K562 (cell line): Measurements from ENCODE around the gene LCLAT1. TPM values are rescaled to one million over a fixed set of nuclear protein-coding genes. Genes with fewer than 3 reads are reported as not detected.

Source experiments
- ATAC-seq: fragments of 200-7000 bp; cut with Tn5 transposase; 3 replicates; pipeline ENCODE4 v1.9.1; 2020; ENCODE audit warnings: moderate library complexity
- BruUV-seq: library from RNA; stranded (reverse); fragments of 400-500 nt; replicated peaks from 2 replicates; lab custom pipeline; 2021; lab: Mats Ljungman, UMichigan
- CTCF ChIA-PET: fragments of 300-600 bp; formaldehyde crosslinking; extraction: SDS; loops from one replicate; lab custom pipeline; 2021; ENCODE audit warnings: low intra/inter-chr PET ratio; lab: Yijun Ruan, JAX
- POLR2A ChIA-PET: fragments of 300-600, 350-650 bp; sonication (Branson Sonifier 250); formaldehyde crosslinking; extraction: SDS; loops from one replicate; lab custom pipeline; 2021; ENCODE audit warnings: antibody characterized with exemption, inconsistent platforms; lab: Yijun Ruan, JAX
- DNase-seq, 4 experiments: peaks; one replicate each; pipeline versions ENCODE4 v3.0.0 to v3.0.0-alpha.2; 2011 to 2018; ENCODE audit warnings: low spot score in 3 of 4, mixed read lengths in 3 of 4; ENCODE audit errors: extremely low read depth in 1 of 4
- FAIRE-seq: peaks from 2 replicates; lab custom pipeline; 2011; peaks lifted over from hg19 to GRCh38; lab: Jason Lieb, UNC
- H2AFZ ChIP-seq: 2 replicates; pipeline ENCODE4 v1.6.0; 2011; ENCODE audit warnings: low read depth, low read length, control low read depth, inconsistent platforms
- H3K27ac ChIP-seq: fragments of 200-600 bp; 3 replicates; pipeline ENCODE4 v1.8.0; 2011; ENCODE audit warnings: low read depth, mild to moderate bottlenecking, control low read depth, inconsistent platforms, low read length, moderate library complexity, mixed read lengths; ENCODE audit errors: extremely low read depth
- H3K27me3 ChIP-seq, 2 experiments: fragments of 300-600 bp in 1 of 2; 2 replicates in 1 of 2; 3 replicates in 1 of 2; pipeline versions ENCODE4 v1.6.0 to v1.8.0; 2011; ENCODE audit warnings: inconsistent platforms in 2 of 2, low read length in 2 of 2, mild to moderate bottlenecking in 1 of 2, mixed read lengths in 1 of 2, moderate library complexity in 1 of 2; ENCODE audit not compliant: control insufficient read depth in 2 of 2, insufficient read depth in 2 of 2
- H3K36me3 ChIP-seq: fragments of 300-600 bp; 3 replicates; pipeline ENCODE4 v1.8.0; 2011; ENCODE audit warnings: mild to moderate bottlenecking, low read length, inconsistent platforms; ENCODE audit not compliant: control insufficient read depth, insufficient read depth
- H3K4me1 ChIP-seq, 2 experiments: fragments of 200-600 bp in 1 of 2; replicated peaks in 1 of 2; 2 replicates in 1 of 2; 3 replicates in 1 of 2; pipeline versions ENCODE4 v1.5.1 to v1.8.0; 2011; ENCODE audit warnings: inconsistent platforms in 2 of 2, low read length in 2 of 2, mild to moderate bottlenecking in 1 of 2, mixed read lengths in 1 of 2, moderate library complexity in 1 of 2; ENCODE audit not compliant: control insufficient read depth in 2 of 2, insufficient read depth in 2 of 2
- H3K4me2 ChIP-seq: 2 replicates; pipeline ENCODE4 v1.6.1; 2011; ENCODE audit warnings: low read length, control low read depth, inconsistent platforms, mixed read lengths; ENCODE audit not compliant: insufficient read depth
- H3K4me3 ChIP-seq: fragments of 200-600 bp; sonication (generic), shearing (Covaris generic); 2 replicates; pipeline ENCODE4 v1.5.1; 2016; ENCODE audit warnings: control low read depth, inconsistent platforms
- H3K79me2 ChIP-seq: fragments of 200-600 bp; 3 replicates; pipeline ENCODE4 v1.8.0; 2011; ENCODE audit warnings: low read length, inconsistent platforms; ENCODE audit not compliant: control insufficient read depth, insufficient read depth
- H3K9ac ChIP-seq, 2 experiments: 2 replicates each; pipeline versions ENCODE4 v1.6.0 to v1.6.1; 2011; ENCODE audit warnings: low read depth in 2 of 2, low read length in 2 of 2, control low read depth in 1 of 2, inconsistent platforms in 1 of 2, mild to moderate bottlenecking in 1 of 2, mixed read lengths in 1 of 2; ENCODE audit not compliant: insufficient read depth in 1 of 2
- H3K9me1 ChIP-seq: one replicate; pipeline ENCODE4 v1.6.0; 2011; ENCODE audit warnings: inconsistent platforms, mild to moderate bottlenecking, low read length, moderate library complexity; ENCODE audit not compliant: control insufficient read depth, insufficient read depth
- H3K9me3 ChIP-seq: replicated peaks from 2 replicates; pipeline ENCODE4 v1.5.1; 2011; ENCODE audit warnings: low read depth, low read length, inconsistent platforms; ENCODE audit not compliant: control insufficient read depth, insufficient read depth
- H4K20me1 ChIP-seq: replicated peaks from 2 replicates; pipeline ENCODE4 v1.6.1; 2011; ENCODE audit warnings: low read length, inconsistent platforms, mixed read lengths; ENCODE audit not compliant: control insufficient read depth, insufficient read depth
- ARHGAP35 ChIP-seq: fragments of 450-650 bp; IDR thresholded peaks from 2 replicates; pipeline ENCODE4 v1.6.1; 2018; ENCODE audit not compliant: partially characterized antibody
- ATF7 ChIP-seq: fragments of 450-650 bp; IDR thresholded peaks from 2 replicates; pipeline ENCODE4 v1.7.1; 2014; ENCODE audit warnings: mild to moderate bottlenecking, moderate library complexity
- CAMTA2 ChIP-seq: fragments of 250-450 bp; sonication (Bioruptor Pico); conservative IDR thresholded peaks from 2 replicates; pipeline ENCODE4 v1.5.1; 2022
- CBX3 ChIP-seq, 2 experiments: IDR thresholded peaks; 1 replicate in 1 of 2; 2 replicates in 1 of 2; pipeline ENCODE4 v1.6.1; 2012; ENCODE audit warnings: inconsistent platforms in 2 of 2, low read length in 2 of 2, borderline replicate concordance in 1 of 2, control low read depth in 1 of 2
- FOXJ2 ChIP-seq: fragments of 200-800 bp; sonication (Bioruptor generic); IDR thresholded peaks from 2 replicates; pipeline ENCODE4 v1.6.1; 2016; ENCODE audit warnings: missing genetic modification characterization, missing compliant biosample characterization
- RBM15 ChIP-seq: fragments of 200-400 bp; formaldehyde crosslinking; IDR thresholded peaks from 2 replicates; pipeline ENCODE4 v1.6.1; 2018; ENCODE audit warnings: mild to moderate bottlenecking, low read length, moderate library complexity; ENCODE audit not compliant: insufficient read depth
- SIN3B ChIP-seq: fragments of 450-650 bp; IDR thresholded peaks from 2 replicates; pipeline ENCODE4 v1.6.1; 2017; ENCODE audit warnings: low read depth, mild to moderate bottlenecking, moderate library complexity
- TAL1 ChIP-seq: fragments of 450-650 bp; IDR thresholded peaks from 2 replicates; pipeline ENCODE4 v1.6.1; 2016; ENCODE audit warnings: mild to moderate bottlenecking
- ZNF507 ChIP-seq: conservative IDR thresholded peaks from 2 replicates; pipeline ENCODE4 v1.6.1; 2017; ENCODE audit warnings: missing genetic modification characterization, missing compliant biosample characterization
- WGBS: fragments of 100-300 bp; shearing (Covaris generic); methylation state at CpG from one replicate; pipeline ENCODE4 v1.1.6; 2016; ENCODE audit warnings: low coverage, mixed read lengths; ENCODE audit not compliant: insufficient coverage; ENCODE audit errors: missing lambda C conversion rate; 5-methylcytosine and 5-hydroxymethylcytosine counted together
- in situ Hi-C: fragments of 300-500 bp; cut with MboI; formaldehyde crosslinking; loops from 4 replicates; pipeline ENCODE4 v1.15.0; 2018; ENCODE audit warnings: inconsistent platforms, mixed read lengths
- intact Hi-C: fragments of 100-400 bp; cut with micrococcal nuclease; formaldehyde crosslinking; loops from 2 replicates; pipeline ENCODE4 v1.14.2; 2022
- polyA plus RNA-seq, 8 experiments: library from polyadenylated mRNA; depleted of rRNA in 4 of 8; stranded (reverse) in 5 of 8; unstranded in 3 of 8; fragments of >200 nt; fragmentation: Nextera tagmentation in 2 of 8; fragmentation: Illumina TruSeq in 1 of 8; extraction: Ambion mirVana in 2 of 8; extraction: Trizol in 1 of 8; gene quantifications; 2 replicates each; pipeline versions ENCODE4 v1.2.1 to v1.2.3, GENCODE V29; 2011 to 2014; ENCODE audit warnings: inconsistent platforms in 1 of 8, missing spikeins in 1 of 8
- total RNA-seq, 7 experiments: library from RNA; depleted of rRNA in 6 of 7; stranded (reverse); fragments of >200 nt in 6 of 7; fragmentation: Illumina TruSeq in 2 of 7; extraction: Trizol in 2 of 7; gene quantifications; 2 replicates each; pipeline versions ENCODE4 v1.2.1 to v1.2.3, GENCODE V29; 2011 to 2021; ENCODE audit warnings: low replicate concordance in 1 of 7
- TF ChIP-seq, protein P1 (sequence below): fragments of 250-450 bp; sonication (Bioruptor Pico); IDR thresholded peaks from 2 replicates; pipeline ENCODE4 v1.4.0; 2020; ENCODE audit warnings: mild to moderate bottlenecking, moderate library complexity
- TF ChIP-seq, protein P2 (sequence below): fragments of 450-650 bp; IDR thresholded peaks from one replicate; pipeline ENCODE4 v1.6.1; 2018; ENCODE audit warnings: mild to moderate bottlenecking, moderate library complexity; ENCODE audit not compliant: partially characterized antibody
- TF ChIP-seq, protein P3 (sequence below): fragments of 450-650 bp; formaldehyde crosslinking; IDR thresholded peaks from 2 replicates; pipeline ENCODE4 v1.4.0; 2022; ENCODE audit warnings: missing genetic modification characterization
- TF ChIP-seq, protein P4 (sequence below): fragments of 250-450 bp; sonication (Bioruptor Pico); IDR thresholded peaks from 2 replicates; pipeline ENCODE4 v1.5.0; 2021; ENCODE audit warnings: mild to moderate bottlenecking, borderline replicate concordance

Gene LCLAT1
- total and polyA plus RNA-seq, 9 of the 15 experiments (the other 6 are each of a cell fraction or from before 2014, with no cell fraction given), result 8.9 to 63.3 (median 25.4) TPM

DNA sequence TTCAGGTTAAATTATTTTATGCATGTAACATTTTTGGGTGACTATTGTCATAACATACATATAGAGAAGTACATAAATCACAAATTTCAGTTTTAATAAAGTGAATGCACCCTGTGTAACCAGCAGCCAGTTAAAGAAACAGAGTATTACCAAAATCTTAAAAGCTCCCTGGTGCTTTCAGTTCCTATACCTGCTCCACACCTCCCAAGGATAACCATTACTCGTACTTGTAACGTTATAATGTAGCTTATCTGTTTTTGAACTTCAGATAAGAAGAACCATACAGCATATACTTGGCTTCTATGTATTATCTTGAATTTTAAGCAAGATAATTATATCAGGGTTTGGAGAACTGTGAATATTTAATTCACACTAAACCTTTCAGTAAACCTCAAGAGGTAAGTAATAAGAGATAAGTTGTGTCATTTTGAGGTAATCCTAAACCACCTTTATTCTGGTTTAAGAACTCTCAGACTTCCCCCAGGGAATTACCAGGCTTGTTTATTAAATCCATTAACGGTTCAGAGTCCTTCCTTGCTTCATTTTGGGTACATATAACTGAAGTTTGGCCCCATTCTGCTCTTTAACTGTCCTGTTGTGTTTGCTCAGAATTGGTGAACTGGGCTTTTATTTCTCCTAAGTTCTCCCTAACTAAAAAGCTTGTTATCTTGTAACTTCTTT lies 58.6 kb downstream of the LCLAT1 start:
- no peak for ATAC-seq
- no peak overlapping the region for H3K4me2 ChIP-seq
- peak; percentile 40 for FAIRE-seq

More for the DNA sequence above, 58.6 kb downstream of the LCLAT1 start:
- ChIA-PET CTCF (no interaction called here), POLR2A (no interaction called here)
- in situ Hi-C loops, result no loop called here
- Histone ChIP-seq H3K27ac (no peak overlapping the region), H4K20me1 (0 out of 2 replicates have a peak, but pooled peaks cover 5% of the 10 kb centered on the region), H3K4me1 (peaks cover 0 to 3% of the 10 kb centered on the region in 2 experiments; a peak in 1 of 5 replicates), H3K9me1 (no peaks in the 10 kb centered on the region), H3K27me3 (no peaks in the 10 kb centered on the region), H3K79me2 (peaks cover 34% of the 10 kb centered on the region)
- TF ChIP-seq CBX3 (IDR thresholded peaks at IDR 0.05; ENCODE audit: borderline replicate concordance in 1 of 2, low read length in 2 of 2) (no peak), ATF7 (no peak), CAMTA2 (no peak), SIN3B (no peak), RBM15 (no peak), ARHGAP35 (no peak), FOXJ2 (tag) (no peak), ZNF507 (tag) (no peak), TAL1 (no peak)
- TF ChIP-seq, protein P1, sequence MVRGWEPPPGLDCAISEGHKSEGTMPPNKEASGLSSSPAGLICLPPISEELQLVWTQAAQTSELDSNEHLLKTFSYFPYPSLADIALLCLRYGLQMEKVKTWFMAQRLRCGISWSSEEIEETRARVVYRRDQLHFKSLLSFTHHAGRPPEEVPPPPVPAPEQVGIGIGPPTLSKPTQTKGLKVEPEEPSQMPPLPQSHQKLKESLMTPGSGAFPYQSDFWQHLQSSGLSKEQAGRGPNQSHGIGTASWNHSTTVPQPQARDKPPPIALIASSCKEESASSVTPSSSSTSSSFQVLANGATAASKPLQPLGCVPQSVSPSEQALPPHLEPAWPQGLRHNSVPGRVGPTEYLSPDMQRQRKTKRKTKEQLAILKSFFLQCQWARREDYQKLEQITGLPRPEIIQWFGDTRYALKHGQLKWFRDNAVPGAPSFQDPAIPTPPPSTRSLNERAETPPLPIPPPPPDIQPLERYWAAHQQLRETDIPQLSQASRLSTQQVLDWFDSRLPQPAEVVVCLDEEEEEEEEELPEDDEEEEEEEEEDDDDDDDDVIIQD (CRISPR knock-in tag), result no peak
- TF ChIP-seq, protein P2, sequence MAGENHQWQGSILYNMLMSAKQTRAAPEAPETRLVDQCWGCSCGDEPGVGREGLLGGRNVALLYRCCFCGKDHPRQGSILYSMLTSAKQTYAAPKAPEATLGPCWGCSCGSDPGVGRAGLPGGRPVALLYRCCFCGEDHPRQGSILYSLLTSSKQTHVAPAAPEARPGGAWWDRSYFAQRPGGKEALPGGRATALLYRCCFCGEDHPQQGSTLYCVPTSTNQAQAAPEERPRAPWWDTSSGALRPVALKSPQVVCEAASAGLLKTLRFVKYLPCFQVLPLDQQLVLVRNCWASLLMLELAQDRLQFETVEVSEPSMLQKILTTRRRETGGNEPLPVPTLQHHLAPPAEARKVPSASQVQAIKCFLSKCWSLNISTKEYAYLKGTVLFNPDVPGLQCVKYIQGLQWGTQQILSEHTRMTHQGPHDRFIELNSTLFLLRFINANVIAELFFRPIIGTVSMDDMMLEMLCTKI, result no peak
- TF ChIP-seq, protein P3, sequence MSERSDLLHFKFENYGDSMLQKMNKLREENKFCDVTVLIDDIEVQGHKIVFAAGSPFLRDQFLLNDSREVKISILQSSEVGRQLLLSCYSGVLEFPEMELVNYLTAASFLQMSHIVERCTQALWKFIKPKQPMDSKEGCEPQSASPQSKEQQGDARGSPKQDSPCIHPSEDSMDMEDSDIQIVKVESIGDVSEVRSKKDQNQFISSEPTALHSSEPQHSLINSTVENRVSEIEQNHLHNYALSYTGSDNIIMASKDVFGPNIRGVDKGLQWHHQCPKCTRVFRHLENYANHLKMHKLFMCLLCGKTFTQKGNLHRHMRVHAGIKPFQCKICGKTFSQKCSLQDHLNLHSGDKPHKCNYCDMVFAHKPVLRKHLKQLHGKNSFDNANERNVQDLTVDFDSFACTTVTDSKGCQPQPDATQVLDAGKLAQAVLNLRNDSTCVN, result no peak
- TF ChIP-seq, protein P4, sequence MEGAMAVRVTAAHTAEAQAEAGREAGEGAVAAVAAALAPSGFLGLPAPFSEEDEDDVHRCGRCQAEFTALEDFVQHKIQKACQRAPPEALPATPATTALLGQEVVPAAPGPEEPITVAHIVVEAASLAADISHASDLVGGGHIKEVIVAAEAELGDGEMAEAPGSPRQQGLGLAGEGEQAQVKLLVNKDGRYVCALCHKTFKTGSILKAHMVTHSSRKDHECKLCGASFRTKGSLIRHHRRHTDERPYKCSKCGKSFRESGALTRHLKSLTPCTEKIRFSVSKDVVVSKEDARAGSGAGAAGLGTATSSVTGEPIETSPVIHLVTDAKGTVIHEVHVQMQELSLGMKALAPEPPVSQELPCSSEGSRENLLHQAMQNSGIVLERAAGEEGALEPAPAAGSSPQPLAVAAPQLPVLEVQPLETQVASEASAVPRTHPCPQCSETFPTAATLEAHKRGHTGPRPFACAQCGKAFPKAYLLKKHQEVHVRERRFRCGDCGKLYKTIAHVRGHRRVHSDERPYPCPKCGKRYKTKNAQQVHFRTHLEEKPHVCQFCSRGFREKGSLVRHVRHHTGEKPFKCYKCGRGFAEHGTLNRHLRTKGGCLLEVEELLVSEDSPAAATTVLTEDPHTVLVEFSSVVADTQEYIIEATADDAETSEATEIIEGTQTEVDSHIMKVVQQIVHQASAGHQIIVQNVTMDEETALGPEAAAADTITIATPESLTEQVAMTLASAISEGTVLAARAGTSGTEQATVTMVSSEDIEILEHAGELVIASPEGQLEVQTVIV, result no peak
- TF ChIP-seq, all 486 proteins: peak for 0
- Histone ChIP-seq H3K4me3 (no peak overlapping the region), H2AFZ (no peak overlapping the region), H3K9ac (no peak overlapping the region), H3K9me3 (peaks cover 5% of the 10 kb centered on the region), H3K36me3 (0 out of 3 replicates have a peak, but pooled peaks cover 4% of the 10 kb centered on the region)
- no TSS peak for BruUV-seq
- DNase-seq, result no peak
- 16% methylated on average over 3 of the region's 3 CpGs for WGBS
- intact Hi-C loops, result no loop called here
